Loucy (cell line): Measurements from ENCODE around the gene FBRSL1.

ENCODE experiments used
- H2AFZ ChIP-seq: fragments of 200-600 bp; sonication (generic); 2 replicates; pipeline ENCODE4 v1.6.0; 2016; ENCODE audit warnings: antibody characterized with exemption, mild to moderate bottlenecking, low read length, moderate library complexity
- H3F3A ChIP-seq: fragments of 200-600 bp; 2 replicates; pipeline ENCODE4 v1.6.0; 2016; ENCODE audit warnings: antibody characterized with exemption, low read depth, mild to moderate bottlenecking
- H3K27me3 ChIP-seq: fragments of 200-600 bp; sonication (generic); 2 replicates; pipeline ENCODE4 v1.6.1; 2014; ENCODE audit warnings: low read length, mild to moderate bottlenecking; ENCODE audit not compliant: insufficient read depth, poor library complexity, severe bottlenecking
- H3K36me3 ChIP-seq: fragments of 200-600 bp; sonication (generic); 2 replicates; pipeline ENCODE4 v1.6.1; 2016; ENCODE audit warnings: low read length; ENCODE audit not compliant: insufficient read depth
- H3K4me1 ChIP-seq: fragments of 200-600 bp; sonication (generic); 2 replicates; pipeline ENCODE4 v1.5.1; 2014; ENCODE audit warnings: low read length, mild to moderate bottlenecking; ENCODE audit not compliant: insufficient read depth, poor library complexity, severe bottlenecking
- H3K4me2 ChIP-seq: fragments of 200-600 bp; sonication (generic); 2 replicates; pipeline ENCODE4 v1.6.0; 2014; ENCODE audit warnings: antibody characterized with exemption, low read length, low read depth, mild to moderate bottlenecking; ENCODE audit not compliant: poor library complexity, severe bottlenecking
- H3K4me3 ChIP-seq: fragments of 200-600 bp; sonication (generic); 2 replicates; pipeline ENCODE4 v1.5.1; 2014; ENCODE audit warnings: low read length, mild to moderate bottlenecking, mixed read lengths; ENCODE audit not compliant: poor library complexity, severe bottlenecking
- H3K79me2 ChIP-seq: fragments of 200-600 bp; sonication (generic); 2 replicates; pipeline ENCODE4 v1.6.1; 2014; ENCODE audit warnings: low read length; ENCODE audit not compliant: insufficient read depth
- H3K9ac ChIP-seq: fragments of 200-600 bp; sonication (generic); 2 replicates; pipeline ENCODE4 v1.6.0; 2014; ENCODE audit warnings: mild to moderate bottlenecking, low read depth, low read length, moderate library complexity; ENCODE audit not compliant: poor library complexity, severe bottlenecking
- H3K9me2 ChIP-seq: fragments of 200-600 bp; sonication (generic); replicated peaks from 2 replicates; pipeline ENCODE4 v1.6.1; 2016; ENCODE audit warnings: low read depth, low read length, mixed read lengths
- H3K9me3 ChIP-seq: fragments of 200-600 bp; sonication (generic); 2 replicates; pipeline ENCODE4 v1.6.1; 2014; ENCODE audit warnings: mild to moderate bottlenecking, antibody characterized with exemption, low read length, low read depth; ENCODE audit not compliant: insufficient read depth
- H4K20me1 ChIP-seq: fragments of 200-600 bp; sonication (generic); 2 replicates; pipeline ENCODE4 v1.6.0; 2014; ENCODE audit warnings: antibody characterized with exemption, low read length, mild to moderate bottlenecking; ENCODE audit not compliant: insufficient read depth, poor library complexity, severe bottlenecking
- CTCF ChIP-seq: fragments of 200-600 bp; sonication (generic); conservative IDR thresholded peaks from 2 replicates; pipeline ENCODE4 v1.5.1; 2014; ENCODE audit warnings: mild to moderate bottlenecking, antibody characterized with exemption, low read length
- EZH2phosphoT487 ChIP-seq: fragments of 200-600 bp; IDR thresholded peaks from 2 replicates; pipeline ENCODE4 v1.6.1; 2018; ENCODE audit warnings: antibody characterized with exemption, mild to moderate bottlenecking, moderate library complexity, borderline replicate concordance

Gene FBRSL1

GRCh38 chr12:132556216-132556615 lies 66.3 kb downstream of the FBRSL1 start:
- Histone ChIP-seq H3K9ac (no peak overlapping the region), H3K4me2 (no peak overlapping the region), H3K9me3 (no peaks in the 10 kb centered on the region), H3K4me3 (no peak overlapping the region), H3K79me2 (peaks cover 13% of the 10 kb centered on the region), H4K20me1 (peaks cover 6% of the 10 kb centered on the region), H3K36me3 (no peaks in the 10 kb centered on the region), H3K9me2 (no peaks in the 10 kb centered on the region), H3K27me3 (no peaks in the 10 kb centered on the region), H3K4me1 (peaks cover 26% of the 10 kb centered on the region), H2AFZ (no peak overlapping the region), H3F3A (peaks cover 4% of the 10 kb centered on the region; the same call in 1 of the 2 replicates)
- TF ChIP-seq CTCF (no peak), EZH2phosphoT487 (no peak)

DNA sequence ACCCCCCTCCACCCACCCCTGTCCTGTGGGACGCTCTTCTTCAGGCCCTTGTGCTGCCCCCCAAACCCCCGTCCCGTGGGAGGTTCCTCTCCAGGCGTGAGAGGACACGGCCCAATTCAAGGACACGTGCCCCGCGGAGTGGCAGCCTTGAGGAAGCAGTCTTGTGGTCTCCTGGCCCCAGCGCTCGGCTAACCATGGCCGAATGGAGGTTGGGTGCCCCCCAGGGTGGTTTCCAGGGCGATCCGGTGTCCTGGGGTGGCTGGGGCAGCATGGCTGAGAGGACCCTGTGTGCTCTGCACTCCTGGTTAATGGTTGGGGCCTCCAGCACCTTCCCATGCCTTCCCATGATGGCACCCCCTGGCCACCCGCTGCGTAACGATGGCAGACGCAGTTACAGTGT lies 66.8 kb downstream of the FBRSL1 start:
- H3K4me1 ChIP-seq, result peaks cover 31% of the 10 kb centered on the region
- TF ChIP-seq EZH2phosphoT487, result no peak
- H3K9ac ChIP-seq, result peak overlapping the region; percentile 84

DNA sequence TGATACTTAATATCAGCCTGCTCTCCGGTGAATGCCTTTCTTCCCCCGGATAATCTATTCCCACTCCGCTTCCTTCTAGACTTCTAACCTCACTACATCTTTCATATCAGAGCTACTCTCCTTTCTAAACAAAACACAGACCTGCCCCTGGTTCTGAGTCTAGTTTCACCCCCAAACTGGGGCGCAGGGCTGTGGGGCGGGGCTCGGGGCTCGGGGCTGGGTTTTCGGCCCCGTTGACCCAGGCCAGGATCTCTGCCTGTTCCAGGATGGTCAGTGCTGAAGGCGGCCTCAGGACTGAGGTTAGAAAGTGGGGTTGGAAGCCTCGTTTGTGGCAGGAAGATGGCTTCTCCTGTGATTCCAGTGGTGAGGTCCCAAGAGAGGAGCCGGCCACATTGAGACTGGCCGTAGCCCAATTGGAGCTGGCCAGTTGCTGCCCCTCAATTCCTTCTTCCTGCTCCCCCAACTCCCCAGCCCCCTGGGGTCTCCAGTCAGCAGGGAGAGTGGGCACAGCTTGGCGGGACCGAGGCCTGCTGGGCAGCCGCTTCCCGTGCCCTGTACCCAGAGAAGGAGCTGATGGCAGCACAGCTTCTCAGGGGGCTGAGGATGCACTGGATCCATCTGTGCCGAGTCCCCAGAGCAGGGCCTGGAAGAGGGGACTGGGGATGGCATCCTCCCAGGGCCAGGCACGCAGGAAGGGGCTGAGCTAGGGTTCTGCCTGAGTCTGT lies 67.5 kb downstream of the FBRSL1 start:
- Histone ChIP-seq H3K9ac (peak overlapping the region; percentile 84), H2AFZ (no peak overlapping the region), H3K4me2 (peak overlapping the region; percentile 79), H3K9me3 (no peaks in the 10 kb centered on the region), H4K20me1 (peaks cover 17% of the 10 kb centered on the region), H3K9me2 (no peaks in the 10 kb centered on the region), H3K4me3 (peak overlapping the region; percentile 90), H3K36me3 (no peaks in the 10 kb centered on the region), H3K79me2 (peaks cover 25% of the 10 kb centered on the region), H3F3A (peaks cover 4% of the 10 kb centered on the region; the same call in 1 of the 2 replicates), H3K4me1 (peaks cover 36% of the 10 kb centered on the region), H3K27me3 (no peaks in the 10 kb centered on the region)
- TF ChIP-seq EZH2phosphoT487 (no peak), CTCF (no peak)

More for the DNA sequence above, 66.8 kb downstream of the FBRSL1 start:
- Histone ChIP-seq H3K9me3 (no peaks in the 10 kb centered on the region), H3K79me2 (peaks cover 19% of the 10 kb centered on the region), H3K4me2 (no peak overlapping the region), H3K27me3 (no peaks in the 10 kb centered on the region), H4K20me1 (peaks cover 11% of the 10 kb centered on the region), H2AFZ (no peak overlapping the region), H3F3A (peaks cover 4% of the 10 kb centered on the region; the same call in 1 of the 2 replicates), H3K4me3 (no peak overlapping the region), H3K36me3 (no peaks in the 10 kb centered on the region), H3K9me2 (no peaks in the 10 kb centered on the region)
